Activated CD8-positive, alpha-beta memory T cell treated with anti-CD3 and anti-CD28 coated beads for 36 hours (primary cell): ENCODE data around the gene CRMP1. TPM values are rescaled to one million over a fixed set of nuclear protein-coding genes. Genes with fewer than 3 reads are reported as not detected.
"Not testable (repeated sequence)": the region's sequence is repeated elsewhere in the genome, so short reads cannot be mapped to it uniquely, and the experiment has no call there.

Experiments
- CTCF ChIA-PET: fragments of 350-600 bp; sonication (Branson Sonifier 250); formaldehyde crosslinking; loops from one replicate; lab custom pipeline; 2021; ENCODE audit warnings: antibody characterized with exemption; lab: Charles Lee
- POLR2A ChIA-PET: fragments of 350-600 bp; sonication (Branson Sonifier 250); formaldehyde crosslinking; loops from one replicate; lab custom pipeline; 2021; ENCODE audit warnings: antibody characterized with exemption; lab: Charles Lee
- total RNA-seq, 2 experiments: library from RNA; stranded (reverse); gene quantifications; one replicate each; pipeline ENCODE4 v1.2.3, GENCODE V29; 2021

CRMP1 gene
- total RNA-seq, 2 experiments from 2014 or later, result not detected

- CTCF ChIA-PET, result no interaction called here
Observed at GRCh38 chr4:5836943-5837342, 55.9 kb downstream of the CRMP1 start.

GRCh38 chr4:5828005-5828391 lies 64.9 kb downstream of the CRMP1 start:
- ChIA-PET CTCF (no interaction called here), POLR2A (no interaction called here)

More at GRCh38 chr4:5836943-5837342, 55.9 kb downstream of the CRMP1 start:
- POLR2A ChIA-PET, result no interaction called here

GRCh38 chr4:5827108-5828004 lies 65.5 kb downstream of the CRMP1 start:
- POLR2A ChIA-PET, result no interaction called here
- CTCF ChIA-PET, result no interaction called here

- CTCF ChIA-PET, result no interaction called here
- POLR2A ChIA-PET, result no interaction called here
Observed at GRCh38 chr4:5826437-5827107, 66.3 kb downstream of the CRMP1 start.

GRCh38 chr4:5825321-5826041 lies 67.4 kb downstream of the CRMP1 start:
- ChIA-PET POLR2A (no interaction called here), CTCF (no interaction called here)

GRCh38 chr4:5824635-5825034 lies 68.3 kb downstream of the CRMP1 start:
- CTCF ChIA-PET, result no interaction called here
- POLR2A ChIA-PET, result no interaction called here

GRCh38 chr4:5824227-5824626 lies 68.7 kb downstream of the CRMP1 start:
- POLR2A ChIA-PET, result no interaction called here
- CTCF ChIA-PET, result no interaction called here

GRCh38 chr4:5823542-5824211 lies 69.2 kb downstream of the CRMP1 start:
- ChIA-PET POLR2A (no interaction called here), CTCF (no interaction called here)

GRCh38 chr4:5822619-5823018 lies 70.3 kb downstream of the CRMP1 start:
- ChIA-PET POLR2A (no interaction called here), CTCF (no interaction called here)

- ChIA-PET POLR2A (no interaction called here), CTCF (no interaction called here)
Observed at GRCh38 chr4:5821665-5822358, 71.1 kb downstream of the CRMP1 start.

GRCh38 chr4:5816851-5817375 lies 76.0 kb downstream of the CRMP1 start:
- ChIA-PET POLR2A (no interaction called here), CTCF (interaction anchor here (0.6 kb wide), 1 partner anchor 46 kb away, joined by 3 read pairs; no protein-coding TSS in a partner anchor)

GRCh38 chr4:5816101-5816500 lies 76.8 kb downstream of the CRMP1 start:
- CTCF ChIA-PET, result no interaction called here
- POLR2A ChIA-PET, result no interaction called here

GRCh38 chr4:5815641-5816040 lies 77.2 kb downstream of the CRMP1 start:
- ChIA-PET CTCF (no interaction called here), POLR2A (no interaction called here)

GRCh38 chr4:5814421-5814820 lies 78.5 kb downstream of the CRMP1 start:
- ChIA-PET POLR2A (no interaction called here), CTCF (interaction anchor here (0.6 kb wide), 1 partner anchor 285 kb away, joined by 5 read pairs; no protein-coding TSS in a partner anchor)

GRCh38 chr4:5813882-5814255 lies 79.0 kb downstream of the CRMP1 start:
- ChIA-PET CTCF (interaction anchor here (0.6 kb wide), 1 partner anchor 285 kb away, joined by 5 read pairs; no protein-coding TSS in a partner anchor), POLR2A (no interaction called here)

GRCh38 chr4:5812506-5813229 lies 80.2 kb downstream of the CRMP1 start:
- POLR2A ChIA-PET, result no interaction called here
- CTCF ChIA-PET, result no interaction called here

GRCh38 chr4:5812057-5812456 lies 80.8 kb downstream of the CRMP1 start:
- POLR2A ChIA-PET, CTCF ChIA-PET: not testable (repeated sequence)

GRCh38 chr4:5810770-5811430 lies 82.0 kb downstream of the CRMP1 start:
- ChIA-PET CTCF (no interaction called here), POLR2A (no interaction called here)
